OCI-LY3 (cell line): ENCODE measurements around the gene CTSW.
"Not testable (repeated sequence)": the region's sequence is repeated elsewhere in the genome, so short reads cannot be mapped to it uniquely, and the experiment has no call there.

ENCODE experiments used
- H2AFZ ChIP-seq: fragments of 200-600, 300-600 bp; shearing (Covaris generic); 2 replicates; pipeline ENCODE4 v1.6.0; 2014; ENCODE audit warnings: antibody characterized with exemption, low read depth, low read length
- H3K27ac ChIP-seq: fragments of 200-600, 300-600 bp; sonication (generic); 2 replicates; pipeline ENCODE4 v1.5.1; 2014; ENCODE audit warnings: mild to moderate bottlenecking, low read length, moderate library complexity, mixed read lengths
- H3K27me3 ChIP-seq: fragments of 200-600, 300-600 bp; sonication (generic); 2 replicates; pipeline ENCODE4 v1.6.1; 2014; ENCODE audit warnings: low read depth, low read length, mixed read lengths
- H3K36me3 ChIP-seq: fragments of 200-600, 300-600 bp; sonication (generic); replicated peaks from 2 replicates; pipeline ENCODE3; 2014; ENCODE audit warnings: low read depth, low read length, mixed read lengths
- H3K4me1 ChIP-seq: fragments of 300-600, 200-600 bp; sonication (generic); 2 replicates; pipeline ENCODE4 v1.6.1; 2014; ENCODE audit warnings: low read length, mixed read lengths
- H3K4me2 ChIP-seq: fragments of 200-600, 300-600 bp; sonication (generic); 2 replicates; pipeline ENCODE4 v1.6.1; 2014; ENCODE audit warnings: low read length, mixed read lengths
- H3K4me3 ChIP-seq: fragments of 300-600, 200-600 bp; sonication (generic); 2 replicates; pipeline ENCODE4 v1.5.1; 2014; ENCODE audit warnings: antibody characterized with exemption, mild to moderate bottlenecking, low read length, moderate library complexity
- H3K79me2 ChIP-seq: fragments of 300-600, 200-600 bp; shearing (Covaris generic); 2 replicates; pipeline ENCODE4 v1.6.1; 2014; ENCODE audit warnings: mild to moderate bottlenecking, low read length, mixed read lengths
- H3K9ac ChIP-seq: fragments of 300-600, 200-600 bp; shearing (Covaris generic); 2 replicates; pipeline ENCODE4 v1.6.0; 2014; ENCODE audit warnings: mild to moderate bottlenecking, low read length, moderate library complexity
- H3K9me3 ChIP-seq: fragments of 200-600, 300-600 bp; shearing (Covaris generic); 2 replicates; pipeline ENCODE4 v1.6.1; 2014; ENCODE audit warnings: low read length, mixed read lengths; ENCODE audit not compliant: insufficient read depth
- H4K20me1 ChIP-seq: fragments of 200-600, 300-600 bp; sonication (generic); 2 replicates; pipeline ENCODE4 v1.6.1; 2016; ENCODE audit warnings: low read length, mixed read lengths; ENCODE audit not compliant: insufficient read depth
- CTCF ChIP-seq: fragments of 200-600, 300-600 bp; sonication (generic); IDR thresholded peaks from 2 replicates; pipeline ENCODE4 v1.5.1; 2014; ENCODE audit warnings: antibody characterized with exemption, low read length, low read depth
- EZH2phosphoT487 ChIP-seq: fragments of 200-600 bp; shearing (Covaris generic); IDR thresholded peaks from 2 replicates; pipeline ENCODE4 v1.6.1; 2018; ENCODE audit warnings: antibody characterized with exemption, mixed run types, low read depth

The CTSW gene

GRCh38 chr11:65842144-65842543 is 37.5 kb upstream of the CTSW start:
- Histone ChIP-seq H2AFZ (no peak overlapping the region), H3K4me1 (no peaks in the 10 kb centered on the region), H3K79me2 (no peaks in the 10 kb centered on the region), H3K36me3 (no peaks in the 10 kb centered on the region), H3K4me3 (no peak overlapping the region), H3K4me2 (no peak overlapping the region), H4K20me1 (no peaks in the 10 kb centered on the region), H3K27ac (no peak overlapping the region), H3K27me3 (no peaks in the 10 kb centered on the region), H3K9ac (no peak overlapping the region), H3K9me3 (no peaks in the 10 kb centered on the region)
- no peak for TF ChIP-seq EZH2phosphoT487
- TF ChIP-seq CTCF = no peak

- Histone ChIP-seq H3K4me1 (no peaks in the 10 kb centered on the region), H3K36me3 (no peaks in the 10 kb centered on the region), H3K4me3 (no peak overlapping the region), H3K27me3 (0 out of 2 replicates have a peak, but pooled peaks cover 3% of the 10 kb centered on the region), H3K79me2 (no peaks in the 10 kb centered on the region), H3K27ac (no peak overlapping the region), H3K9me3 (no peaks in the 10 kb centered on the region), H2AFZ (no peak overlapping the region), H3K9ac (no peak overlapping the region), H3K4me2 (no peak overlapping the region), H4K20me1 (no peaks in the 10 kb centered on the region)
- TF ChIP-seq CTCF = no peak
- TF ChIP-seq EZH2phosphoT487 = no peak
Measured at GRCh38 chr11:65843811-65844210, 35.8 kb upstream of the CTSW start.

GRCh38 chr11:65844231-65844872 is 35.3 kb upstream of the CTSW start:
- no peak for TF ChIP-seq EZH2phosphoT487
- no peak overlapping the region for H3K4me3 ChIP-seq
- 0 out of 2 replicates have a peak, but pooled peaks cover 3% of the 10 kb centered on the region for H3K27me3 ChIP-seq
- H3K36me3 ChIP-seq = no peaks in the 10 kb centered on the region
- no peaks in the 10 kb centered on the region for H4K20me1 ChIP-seq
- H3K79me2 ChIP-seq = no peaks in the 10 kb centered on the region
- H2AFZ ChIP-seq = no peak overlapping the region
- H3K27ac ChIP-seq = no peak overlapping the region
- no peak overlapping the region for H3K9ac ChIP-seq
- no peaks in the 10 kb centered on the region for H3K4me1 ChIP-seq
- no peak overlapping the region for H3K4me2 ChIP-seq
- no peaks in the 10 kb centered on the region for H3K9me3 ChIP-seq

- H3K9me3 ChIP-seq = no peaks in the 10 kb centered on the region
- TF ChIP-seq CTCF (no peak), EZH2phosphoT487 (no peak)
- H4K20me1 ChIP-seq = no peaks in the 10 kb centered on the region; the same call in 1 of the 2 replicates
Measured at GRCh38 chr11:65847746-65848145, 31.9 kb upstream of the CTSW start.

GRCh38 chr11:65848693-65849092 is 30.9 kb upstream of the CTSW start:
- peaks cover 28% of the 10 kb centered on the region for H3K36me3 ChIP-seq
- H4K20me1 ChIP-seq, H3K9me3 ChIP-seq, H3K4me3 ChIP-seq, H3K79me2 ChIP-seq, H2AFZ ChIP-seq, H3K4me1 ChIP-seq, H3K27ac ChIP-seq, H3K27me3 ChIP-seq, H3K4me2 ChIP-seq, H3K9ac ChIP-seq: not testable (repeated sequence)

More at GRCh38 chr11:65847746-65848145, 31.9 kb upstream of the CTSW start:
- H3K36me3 ChIP-seq = peaks cover 19% of the 10 kb centered on the region
- no peaks in the 10 kb centered on the region for H3K79me2 ChIP-seq
- no peak overlapping the region for H3K4me3 ChIP-seq
- H3K27me3 ChIP-seq = 0 out of 2 replicates have a peak, but pooled peaks cover 3% of the 10 kb centered on the region
- H3K4me1 ChIP-seq = no peaks in the 10 kb centered on the region
- H3K9ac ChIP-seq = no peak overlapping the region
- no peak overlapping the region for H2AFZ ChIP-seq
- no peak overlapping the region for H3K27ac ChIP-seq
- no peak overlapping the region for H3K4me2 ChIP-seq
